Stimulated activated CD4-positive, alpha-beta T cell treated with anti-CD3 and anti-CD28 coated beads, Interleukin-15, amount 100 ng/mL, for 48 hours (primary cell): ENCODE measurements around the gene AP2B1.

ENCODE experiments used
- DNase-seq, 2 donors: peaks; one replicate each; pipeline ENCODE4 v3.0.0-alpha.2; 2020; ENCODE audit warnings: low read depth in 2 of 2

The AP2B1 gene

GRCh38 chr17:35729405-35729833, 142.3 kb downstream of the AP2B1 start:
- no peak for DNase-seq

- DNase-seq, result no peak
Observed at GRCh38 chr17:35730400-35731005, 143.4 kb downstream of the AP2B1 start.

- peak in 1 of 2 donors; percentile 57 for DNase-seq
Observed at GRCh38 chr17:35731239-35731916, 144.3 kb downstream of the AP2B1 start, which contains the start of gene RASL10B. RASL10B (plus strand) TSS chr17:35731639; CDS start chr17:35735185, 3,546 bp downstream.

- no peak for DNase-seq
Observed at GRCh38 chr17:35731917-35732805, 145.0 kb downstream of the AP2B1 start.

- no peak for DNase-seq
Observed at GRCh38 chr17:35732806-35733136, 145.6 kb downstream of the AP2B1 start.

- no peak for DNase-seq
Observed at GRCh38 chr17:35733366-35733765, 146.2 kb downstream of the AP2B1 start.

GRCh38 chr17:35734396-35734795, 147.3 kb downstream of the AP2B1 start:
- no peak for DNase-seq

GRCh38 chr17:35735036-35735805, 148.1 kb downstream of the AP2B1 start:
- DNase-seq, result no peak

GRCh38 chr17:35736236-35736635, 149.1 kb downstream of the AP2B1 start:
- no peak for DNase-seq

- DNase-seq, result no peak
Observed at GRCh38 chr17:35738519-35739133, 151.5 kb downstream of the AP2B1 start.

- no peak for DNase-seq
Observed at GRCh38 chr17:35740216-35740615, 153.1 kb downstream of the AP2B1 start.

- no peak for DNase-seq
Observed at GRCh38 chr17:35740997-35741931, 154.1 kb downstream of the AP2B1 start.

- DNase-seq, result no peak
Observed at GRCh38 chr17:35742496-35742895, 155.4 kb downstream of the AP2B1 start.

- no peak for DNase-seq
Observed at GRCh38 chr17:35742896-35743477, 155.9 kb downstream of the AP2B1 start.

- DNase-seq, result no peak
Observed at GRCh38 chr17:35743626-35744328, 156.7 kb downstream of the AP2B1 start.

- no peak for DNase-seq
Observed at GRCh38 chr17:35744830-35745229, 157.7 kb downstream of the AP2B1 start.

- DNase-seq, result no peak
Observed at GRCh38 chr17:35745246-35745645, 158.1 kb downstream of the AP2B1 start.

GRCh38 chr17:35745749-35746320, 158.7 kb downstream of the AP2B1 start:
- no peak for DNase-seq

- DNase-seq, result peak; percentile 52 to 76
Observed at GRCh38 chr17:35747540-35748017, 160.5 kb downstream of the AP2B1 start.
